Activated CD8-positive, alpha-beta memory T cell treated with anti-CD3 and anti-CD28 coated beads for 1 hour (primary cell): ENCODE measurements around the gene FGF3.

ENCODE experiments used
- DNase-seq, 2 donors: peaks; one replicate each; pipeline ENCODE4 v3.0.0-alpha.2; 2020; ENCODE audit warnings: low read depth in 1 of 2; ENCODE audit errors: extremely low read depth in 1 of 2

FGF3 gene

GRCh38 chr11:69818603-69819441 is at the start of gene FGF3:
FGF3 (minus strand) TSS chr11:69819416; CDS start chr11:69818933, 483 bp downstream.
- DNase-seq, result no peak

DNA sequence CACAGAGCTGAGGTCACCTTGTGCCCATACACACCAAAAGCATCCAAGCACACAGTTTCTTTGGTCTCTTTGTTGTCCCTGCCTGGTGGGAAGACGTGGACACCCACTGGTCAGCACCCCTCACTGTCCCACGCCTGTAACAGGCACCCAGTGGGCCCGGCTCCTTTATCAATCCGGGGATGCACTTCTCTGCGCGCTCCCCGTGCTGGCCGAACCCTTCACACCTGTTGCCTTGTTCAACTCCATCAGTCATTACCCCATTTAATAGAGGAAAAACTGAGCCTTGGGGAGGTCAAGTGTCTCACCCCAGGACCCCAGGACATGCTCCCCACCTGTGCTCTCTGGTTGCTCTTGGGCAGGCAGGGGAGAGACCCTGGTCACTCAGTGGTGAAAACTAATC is 49.7 kb upstream of the FGF3 start:
- DNase-seq, result no peak

GRCh38 chr11:69868006-69868810 is 49.0 kb upstream of the FGF3 start:
- DNase-seq, result no peak

DNA sequence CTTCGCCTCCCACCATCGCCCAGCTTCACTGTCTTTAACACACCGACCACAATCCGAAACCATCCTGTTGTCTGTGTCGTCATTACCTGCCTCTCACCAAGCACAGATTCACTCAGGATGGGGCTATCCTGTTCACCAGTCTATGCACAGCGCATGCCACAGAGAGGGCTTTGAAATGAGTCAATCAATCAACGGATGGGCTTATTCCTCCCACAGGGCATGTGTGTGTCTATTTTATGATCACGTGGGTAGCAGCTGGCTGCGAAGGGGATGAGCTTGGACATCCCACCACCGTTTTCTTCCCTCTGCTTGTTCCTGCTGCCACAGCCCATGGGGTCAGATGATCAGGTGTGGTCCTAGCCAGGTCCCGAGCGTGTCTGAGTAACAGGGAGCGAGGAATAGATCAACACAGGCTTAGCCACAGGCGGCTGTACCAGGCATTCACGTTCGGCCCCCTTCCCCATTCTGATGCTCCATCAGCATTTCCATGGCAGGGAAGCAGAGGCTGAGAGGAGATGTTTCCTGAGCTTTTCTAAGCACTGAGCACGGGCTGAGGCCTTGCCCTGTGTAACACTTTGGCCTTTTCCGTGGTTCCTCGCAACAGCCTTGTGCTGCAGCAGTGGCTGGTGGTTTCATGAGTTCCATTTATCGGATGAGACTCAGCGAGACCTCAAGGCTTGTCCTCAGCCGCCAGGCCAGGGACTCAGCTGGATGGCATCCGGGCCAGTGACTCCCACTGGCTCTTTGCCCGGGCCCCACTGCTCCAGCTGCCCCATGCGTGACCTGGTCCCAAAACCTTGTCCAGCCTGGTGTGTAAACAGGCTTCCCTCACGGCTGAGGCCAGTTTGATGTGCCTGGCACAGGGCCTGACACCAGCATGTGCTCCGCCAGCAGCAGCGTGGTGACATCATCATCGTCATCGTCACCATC is 48.1 kb upstream of the FGF3 start:
- no peak for DNase-seq

DNA sequence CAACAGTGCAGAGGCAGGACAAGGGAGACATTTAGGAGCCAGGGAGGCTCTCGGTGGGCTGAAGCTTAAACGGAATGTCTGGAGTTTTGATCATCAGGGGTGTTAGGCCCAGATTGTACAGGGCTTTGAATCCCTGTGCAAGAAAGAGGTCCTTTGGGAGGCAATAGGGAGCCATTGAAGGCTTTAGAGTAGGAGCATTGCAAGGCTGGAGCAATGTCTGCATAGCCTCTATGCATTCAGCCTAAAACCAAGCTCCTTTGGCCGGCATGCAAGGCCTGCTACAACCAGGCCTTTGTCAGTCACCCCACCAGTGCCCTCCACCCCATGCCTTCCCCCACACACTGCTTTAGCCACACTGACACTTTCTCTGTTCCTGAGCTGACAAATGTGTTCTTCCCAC is 47.4 kb upstream of the FGF3 start:
- no peak for DNase-seq

- no peak for DNase-seq
These were observed 46.5 kb upstream of the FGF3 start for GRCh38 chr11:69865707-69866106.

GRCh38 chr11:69864686-69865661 is 45.8 kb upstream of the FGF3 start:
- DNase-seq, result no peak

DNA sequence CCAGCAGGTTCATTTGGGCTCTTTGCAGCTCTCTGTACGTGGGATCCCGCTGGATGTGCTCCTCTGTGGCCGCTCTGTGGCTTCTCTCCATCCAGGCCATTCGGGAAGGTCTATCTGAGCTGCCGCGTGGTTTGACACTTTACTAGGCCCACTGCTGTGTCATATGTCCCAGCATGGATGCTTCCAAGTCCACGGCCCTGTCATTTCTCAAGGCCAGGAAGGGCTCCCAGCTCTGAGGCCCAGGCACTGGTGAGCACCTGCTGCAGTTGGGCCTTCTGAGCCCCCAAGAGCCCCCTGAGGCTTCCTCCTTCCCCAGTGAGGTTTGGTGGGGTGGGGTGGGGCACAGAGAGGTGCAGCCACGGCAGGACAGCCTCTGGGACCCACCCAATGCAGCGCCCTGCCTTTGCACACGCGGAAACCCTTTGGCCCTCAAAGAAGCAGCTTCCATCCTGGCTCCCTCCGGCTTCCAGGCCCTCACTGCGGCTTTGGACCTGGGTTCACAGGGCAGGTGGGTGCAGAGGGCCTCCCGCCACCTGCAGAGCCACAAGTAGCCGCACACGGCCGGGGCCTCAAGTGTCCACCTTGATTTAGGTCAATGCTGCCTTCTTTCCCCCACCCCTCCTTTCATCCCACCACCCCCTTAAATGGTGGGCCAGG is 44.5 kb upstream of the FGF3 start:
- DNase-seq, result no peak

- no peak for DNase-seq
These were observed 43.8 kb upstream of the FGF3 start for GRCh38 chr11:69862797-69863543.

- DNase-seq, result no peak
These were observed 43.1 kb upstream of the FGF3 start for GRCh38 chr11:69862331-69862771.

DNA sequence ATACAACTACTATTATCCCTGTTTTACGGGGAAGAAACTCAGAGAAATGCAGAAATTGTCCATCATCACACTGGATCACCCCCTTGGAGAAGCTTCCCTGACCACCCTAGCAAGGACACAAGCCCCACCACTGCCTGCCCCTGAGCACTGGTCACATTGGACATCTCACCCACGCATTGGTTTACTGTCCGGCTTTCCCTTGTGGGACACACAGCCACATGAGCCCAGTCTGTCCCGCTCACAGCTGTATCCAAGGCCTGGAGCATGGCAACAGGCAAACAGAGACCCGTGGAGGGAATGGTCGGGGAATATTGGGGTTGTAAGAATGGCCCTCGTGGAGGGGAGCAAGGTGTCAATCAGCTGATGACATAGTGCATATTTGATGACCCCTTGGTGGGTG is 42.7 kb upstream of the FGF3 start:
- no peak for DNase-seq

DNA sequence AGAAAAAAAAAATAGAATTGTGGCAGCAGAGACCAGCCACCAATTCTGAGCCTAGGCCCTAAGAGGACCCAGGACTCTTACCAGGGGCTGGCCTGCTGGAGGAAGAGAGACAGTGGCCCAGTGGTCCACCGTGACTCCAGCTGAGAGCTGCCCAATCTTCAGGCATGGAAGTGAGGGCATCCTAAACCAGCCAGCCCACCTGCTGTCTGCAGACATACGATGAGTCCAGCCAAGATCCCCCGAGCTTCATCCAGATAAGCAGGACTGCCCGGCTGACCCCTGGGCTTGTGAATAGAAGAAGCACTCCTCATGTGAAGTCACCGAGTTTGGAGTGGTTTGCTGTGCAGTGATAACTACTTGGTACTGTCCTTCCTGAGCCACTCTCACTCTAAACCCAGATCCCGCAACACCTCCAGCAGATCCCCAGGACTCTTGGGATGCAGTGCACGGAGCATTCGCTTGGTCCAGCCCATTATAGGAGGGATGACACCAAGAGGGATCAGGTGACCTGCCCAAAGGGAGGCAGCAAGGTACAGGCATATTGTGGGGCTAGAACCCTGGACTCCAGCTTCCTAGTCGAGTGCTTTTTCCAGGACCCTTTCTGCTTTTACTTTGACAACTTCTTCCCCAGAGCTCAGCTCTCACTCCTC is 41.7 kb upstream of the FGF3 start:
- DNase-seq, result no peak

GRCh38 chr11:69860244-69860643 is 41.0 kb upstream of the FGF3 start:
- no peak for DNase-seq

GRCh38 chr11:69859275-69859934 is 40.2 kb upstream of the FGF3 start:
- DNase-seq, result no peak

DNA sequence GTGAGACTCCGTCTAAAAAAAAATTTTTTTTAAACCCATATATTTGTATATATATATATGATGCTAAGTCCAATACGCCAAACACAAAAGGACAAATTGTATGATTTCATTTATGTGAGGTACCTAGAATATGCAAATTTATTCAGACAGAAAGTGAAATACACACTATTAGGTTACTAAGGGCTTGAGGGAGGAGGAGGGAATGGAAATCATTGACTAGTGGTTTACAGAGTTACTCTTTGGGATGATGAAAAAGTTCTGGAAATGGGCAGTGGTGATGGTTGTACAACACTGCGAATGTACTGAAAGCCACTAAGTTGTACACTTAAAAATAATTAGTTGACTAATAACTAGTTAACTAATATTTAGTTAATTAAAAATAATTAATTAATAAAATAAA is 36.2 kb upstream of the FGF3 start:
- DNase-seq, result no peak

DNA sequence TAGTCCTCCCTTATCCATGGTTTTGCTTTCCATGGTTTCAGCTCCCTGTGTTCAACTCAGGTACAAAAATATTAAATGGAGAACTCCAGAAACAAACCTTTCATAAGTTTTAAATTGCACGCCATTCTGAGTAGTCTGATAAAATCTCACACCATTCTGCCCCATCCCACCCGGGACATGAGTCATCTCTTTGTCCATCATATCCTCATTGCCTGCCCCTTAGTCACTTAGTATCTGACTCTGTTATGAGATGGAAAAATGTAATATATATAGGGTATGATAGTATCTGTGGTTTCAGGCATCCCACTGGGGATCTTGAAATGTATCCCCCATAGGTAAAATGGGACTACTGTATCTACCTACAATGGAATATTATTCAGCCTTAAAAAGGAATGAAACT is 35.5 kb upstream of the FGF3 start:
- no peak for DNase-seq

DNA sequence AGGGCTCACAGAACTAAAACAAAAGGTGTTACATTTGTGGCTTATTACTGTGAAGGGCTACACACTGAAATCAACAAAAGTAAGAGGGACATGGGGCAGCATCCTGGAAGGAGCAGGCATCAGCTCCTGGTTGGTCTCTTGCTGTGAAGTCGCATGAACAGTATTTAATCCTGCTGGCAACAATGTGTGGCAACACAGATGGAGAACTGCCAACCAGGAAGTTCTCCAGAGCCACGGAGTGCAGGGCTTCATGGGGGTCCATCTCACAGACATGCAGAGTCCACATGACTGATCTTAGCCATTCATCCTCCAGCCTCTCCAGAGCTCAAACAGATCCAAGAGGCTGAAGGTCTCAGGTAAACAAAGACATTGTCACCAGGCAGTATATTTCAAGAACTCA is 32.8 kb upstream of the FGF3 start:
- no peak for DNase-seq

- no peak for DNase-seq
These were observed 29.0 kb upstream of the FGF3 start for GRCh38 chr11:69848201-69848600.
